ENCODE results near the gene GUCA2B. TPM values are rescaled to one million over a fixed set of nuclear protein-coding genes. Genes with fewer than 3 reads are reported as not detected.

Gene GUCA2B
- polyA plus RNA-seq, 3 donors, result not detected

DNA sequence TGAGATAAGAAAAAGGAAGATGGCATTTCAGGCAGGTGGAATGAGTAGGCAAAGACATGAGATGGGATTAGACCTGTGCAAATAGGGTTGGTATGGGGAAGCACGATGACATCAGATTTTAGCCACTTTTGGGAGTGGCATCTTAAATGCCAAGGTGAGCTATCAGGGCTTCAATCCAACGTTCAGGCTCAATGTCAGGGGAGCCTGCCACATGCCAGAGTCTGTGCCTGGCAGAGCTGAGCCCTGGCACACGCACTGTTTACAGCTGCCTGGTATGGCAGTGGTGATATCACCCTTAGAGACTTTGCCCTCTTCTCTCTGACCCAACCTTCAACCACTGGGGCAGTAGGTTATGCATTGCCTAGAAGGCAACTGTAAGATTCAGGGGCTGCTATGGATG is 1.1 kb upstream of the GUCA2B start:
- DNase-seq, result no peak
- Mint-ChIP-seq H3K36me3 (no peaks in the 10 kb centered on the region), H3K27me3 (ENCODE audit: low read depth in 3 of 3) (peaks cover 0 to 3% (median 2%) of the 10 kb centered on the region in 3 donors), H3K27ac (no peak overlapping the region), H3K4me3 (no peak overlapping the region), H3K4me1 (no peaks in the 10 kb centered on the region), H3K9me3 (no peaks in the 10 kb centered on the region)
- H3K27me3 ChIP-seq (ENCODE audit: control insufficient read depth in 2 of 2, insufficient read depth in 2 of 2, low read length in 2 of 2), result no peaks in the 10 kb centered on the region
- 88% methylated on average over 3 of the region's 3 CpGs for WGBS (ENCODE audit: insufficient coverage)
- no peak overlapping the region for H3K4me2 ChIP-seq (replicated peaks; ENCODE audit: extremely low read depth, low read length, poor library complexity, severe bottlenecking)
- no peak for TF ChIP-seq CTCF (IDR thresholded peaks at IDR 0.05)
- no peak overlapping the region for H3K27ac ChIP-seq (ENCODE audit: low read depth in 1 of 2, low read length in 2 of 2)
- H3K79me2 ChIP-seq (ENCODE audit: insufficient read depth, low read length), result no peaks in the 10 kb centered on the region
- H2AFZ ChIP-seq (ENCODE audit: insufficient read depth, low read depth, low read length, poor library complexity, severe bottlenecking), result no peak overlapping the region
- H3K9me3 ChIP-seq (replicated peaks in 1 of 2; ENCODE audit: control insufficient read depth in 1 of 2, insufficient read depth in 1 of 2, low read length in 2 of 2), result no peaks in the 10 kb centered on the region
- no peaks in the 10 kb centered on the region for H4K20me1 ChIP-seq (ENCODE audit: insufficient read depth, low read length)
- no peaks in the 10 kb centered on the region for H3K36me3 ChIP-seq (replicated peaks in 1 of 2; ENCODE audit: control insufficient read depth in 1 of 2, insufficient read depth in 2 of 2, low read length in 2 of 2)
- no peaks in the 10 kb centered on the region for H3K4me1 ChIP-seq (ENCODE audit: control insufficient read depth in 1 of 2, insufficient read depth in 2 of 2, low read length in 2 of 2)
- no peak overlapping the region for H3K9ac ChIP-seq (ENCODE audit: insufficient read depth, low read length, poor library complexity, severe bottlenecking)
- no peak overlapping the region for H3K4me3 ChIP-seq (replicated peaks in 1 of 3; ENCODE audit: low read depth in 2 of 3, low read length in 3 of 3)
- intact Hi-C loops (cut with micrococcal nuclease), result no loop called here

DNA sequence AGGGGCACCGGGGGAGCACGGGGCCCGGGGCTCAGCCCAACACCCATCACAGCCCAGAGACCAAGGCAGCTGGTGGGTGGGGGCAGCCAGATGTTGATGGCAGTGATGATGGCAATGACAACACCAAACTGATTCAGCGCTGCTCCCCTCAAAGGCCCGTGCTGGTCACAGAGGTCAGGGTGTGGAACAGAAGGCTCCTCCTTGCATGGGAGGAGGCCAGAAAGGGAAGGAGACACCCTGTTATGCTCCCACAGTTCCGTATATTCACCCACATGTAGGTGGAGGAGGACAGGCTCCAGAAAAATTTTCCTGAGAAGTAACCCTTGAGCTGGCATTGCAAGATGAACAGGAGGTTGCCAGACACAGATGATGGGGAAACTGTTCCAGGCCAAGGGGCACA is 414 bp downstream of the GUCA2B start:
- no peaks in the 10 kb centered on the region for H4K20me1 ChIP-seq (ENCODE audit: insufficient read depth, low read length)
- H3K27me3 Mint-ChIP-seq (ENCODE audit: low read depth in 3 of 3), result peaks cover 0 to 3% (median 2%) of the 10 kb centered on the region in 3 donors
- no peaks in the 10 kb centered on the region for H3K36me3 ChIP-seq (replicated peaks in 1 of 2; ENCODE audit: control insufficient read depth in 1 of 2, insufficient read depth in 2 of 2, low read length in 2 of 2)
- no peak overlapping the region for H3K4me3 Mint-ChIP-seq
- no peak overlapping the region for H2AFZ ChIP-seq (ENCODE audit: insufficient read depth, low read depth, low read length, poor library complexity, severe bottlenecking)
- no peak for TF ChIP-seq CTCF (IDR thresholded peaks at IDR 0.05)
- peaks cover 5% of the 10 kb centered on the region for H3K4me1 Mint-ChIP-seq
- no peak overlapping the region for H3K4me2 ChIP-seq (replicated peaks; ENCODE audit: extremely low read depth, low read length, poor library complexity, severe bottlenecking)
- no peaks in the 10 kb centered on the region for H3K27me3 ChIP-seq (ENCODE audit: control insufficient read depth in 2 of 2, insufficient read depth in 2 of 2, low read length in 2 of 2)
- no peak overlapping the region for H3K27ac Mint-ChIP-seq
- H3K27ac ChIP-seq (ENCODE audit: low read depth in 1 of 2, low read length in 2 of 2), result no peak overlapping the region
- H3K36me3 Mint-ChIP-seq, result no peaks in the 10 kb centered on the region
- WGBS (ENCODE audit: insufficient coverage), result no CpG with 5 or more reads among the region's 6 CpGs
- no peaks in the 10 kb centered on the region for H3K79me2 ChIP-seq (ENCODE audit: insufficient read depth, low read length)
- peaks cover 0 to 2% (median 0%) of the 10 kb centered on the region in 7 donors for H3K9me3 Mint-ChIP-seq
- H3K4me1 ChIP-seq (ENCODE audit: control insufficient read depth in 1 of 2, insufficient read depth in 2 of 2, low read length in 2 of 2), result no peaks in the 10 kb centered on the region
- H3K9me3 ChIP-seq (replicated peaks in 1 of 2; ENCODE audit: control insufficient read depth in 1 of 2, insufficient read depth in 1 of 2, low read length in 2 of 2), result no peaks in the 10 kb centered on the region
- H3K4me3 ChIP-seq (replicated peaks in 1 of 3; ENCODE audit: low read depth in 2 of 3, low read length in 3 of 3), result no peak overlapping the region
- DNase-seq, result no peak
- H3K9ac ChIP-seq (ENCODE audit: insufficient read depth, low read length, poor library complexity, severe bottlenecking), result no peak overlapping the region
- intact Hi-C loops (cut with micrococcal nuclease), result no loop called here
